GM21381 (cell line): Measurements from ENCODE around the gene PEDS1.
"Not testable (repeated sequence)": the region's sequence is repeated elsewhere in the genome, so short reads cannot be mapped to it uniquely, and the experiment has no call there.

Experiments used
- ATAC-seq: cut with Tn5 transposase; IDR thresholded peaks from one replicate; pipeline ENCODE4 v1.9.1; 2021; ENCODE audit warnings: mild to moderate bottlenecking, moderate library complexity; ENCODE audit not compliant: unreplicated experiment

PEDS1 gene

GRCh38 chr20:50136822-50137599 is 16.5 kb downstream of the PEDS1 start:
- ATAC-seq, result no peak

- not testable (repeated sequence) for ATAC-seq
Measured at GRCh38 chr20:50135157-50135556, 18.4 kb downstream of the PEDS1 start.

- ATAC-seq, result no peak
Measured at GRCh38 chr20:50133474-50134217, 19.9 kb downstream of the PEDS1 start.

GRCh38 chr20:50133041-50133440 is 20.5 kb downstream of the PEDS1 start:
- no peak for ATAC-seq

- no peak for ATAC-seq
Measured at GRCh38 chr20:50130995-50131394, 22.5 kb downstream of the PEDS1 start.

- no peak for ATAC-seq
Measured at GRCh38 chr20:50130356-50130723, 23.2 kb downstream of the PEDS1 start.

GRCh38 chr20:50129662-50130355 is 23.7 kb downstream of the PEDS1 start:
- ATAC-seq, result no peak

GRCh38 chr20:50128520-50128905 is 25.0 kb downstream of the PEDS1 start:
- ATAC-seq, result no peak

GRCh38 chr20:50127587-50128519 is 25.7 kb downstream of the PEDS1 start:
- ATAC-seq, result no peak

GRCh38 chr20:50126662-50127061 is 26.9 kb downstream of the PEDS1 start:
- ATAC-seq, result no peak

GRCh38 chr20:50125279-50125678 is 28.2 kb downstream of the PEDS1 start:
- no peak for ATAC-seq

GRCh38 chr20:50124496-50124895 is 29.0 kb downstream of the PEDS1 start:
- ATAC-seq, result no peak

- ATAC-seq, result no peak
Measured at GRCh38 chr20:50123418-50123817, 30.1 kb downstream of the PEDS1 start.

- ATAC-seq, result no peak
Measured at GRCh38 chr20:50122763-50123162, 30.8 kb downstream of the PEDS1 start.

- no peak for ATAC-seq
Measured at GRCh38 chr20:50121858-50122271, 31.7 kb downstream of the PEDS1 start.

GRCh38 chr20:50120935-50121693 is 32.4 kb downstream of the PEDS1 start:
- no peak for ATAC-seq

- ATAC-seq, result no peak
Measured at GRCh38 chr20:50118203-50118602, 35.3 kb downstream of the PEDS1 start.

GRCh38 chr20:50116368-50116999 is 37.0 kb downstream of the PEDS1 start:
- ATAC-seq, result no peak

- ATAC-seq, result peak; percentile 73
Measured at GRCh38 chr20:50115591-50116367, 37.7 kb downstream of the PEDS1 start.
